Activated CD4-positive, alpha-beta memory T cell treated with anti-CD3 and anti-CD28 coated beads for 36 hours (primary cell): ENCODE measurements around the gene TOP3B. TPM values are rescaled to one million over a fixed set of nuclear protein-coding genes. Genes with fewer than 3 reads are reported as not detected.

Source experiments
- CTCF ChIA-PET: fragments of 350-600 bp; sonication (Branson Sonifier 250); formaldehyde crosslinking; loops from one replicate; lab custom pipeline; 2021; ENCODE audit warnings: antibody characterized with exemption, inconsistent platforms; lab: Charles Lee
- POLR2A ChIA-PET: fragments of 350-600 bp; sonication (Branson Sonifier 250); formaldehyde crosslinking; loops from one replicate; lab custom pipeline; 2021; ENCODE audit warnings: antibody characterized with exemption; lab: Charles Lee
- DNase-seq: peaks from one replicate; pipeline ENCODE4 v3.0.0-alpha.2; 2020
- H3K27ac Mint-ChIP-seq: one replicate; pipeline ENCODE4 v1.8.0; 2021; ENCODE audit warnings: mixed read lengths
- H3K27me3 Mint-ChIP-seq: one replicate; pipeline ENCODE4 v1.8.0; 2021; ENCODE audit warnings: mixed read lengths
- H3K36me3 Mint-ChIP-seq: one replicate; pipeline ENCODE4 v1.8.0; 2021; ENCODE audit warnings: mixed read lengths
- H3K4me1 Mint-ChIP-seq: one replicate; pipeline ENCODE4 v1.8.0; 2021; ENCODE audit warnings: low read depth, mixed read lengths
- H3K4me3 Mint-ChIP-seq: one replicate; pipeline ENCODE4 v1.8.0; 2021; ENCODE audit warnings: mild to moderate bottlenecking, mixed read lengths
- H3K9me3 Mint-ChIP-seq: one replicate; pipeline ENCODE4 v1.8.0; 2021; ENCODE audit warnings: mixed read lengths
- intact Hi-C: fragments of 100-400 bp; cut with micrococcal nuclease; formaldehyde crosslinking; loops from one replicate; pipeline ENCODE4 v1.15.1; 2023
- total RNA-seq, 2 experiments: library from RNA; stranded (reverse); gene quantifications; one replicate each; pipeline ENCODE4 v1.2.3, GENCODE V29; 2021

Gene TOP3B
- total RNA-seq, 2 experiments from 2014 or later, result 28.8 to 30.4 TPM

DNA sequence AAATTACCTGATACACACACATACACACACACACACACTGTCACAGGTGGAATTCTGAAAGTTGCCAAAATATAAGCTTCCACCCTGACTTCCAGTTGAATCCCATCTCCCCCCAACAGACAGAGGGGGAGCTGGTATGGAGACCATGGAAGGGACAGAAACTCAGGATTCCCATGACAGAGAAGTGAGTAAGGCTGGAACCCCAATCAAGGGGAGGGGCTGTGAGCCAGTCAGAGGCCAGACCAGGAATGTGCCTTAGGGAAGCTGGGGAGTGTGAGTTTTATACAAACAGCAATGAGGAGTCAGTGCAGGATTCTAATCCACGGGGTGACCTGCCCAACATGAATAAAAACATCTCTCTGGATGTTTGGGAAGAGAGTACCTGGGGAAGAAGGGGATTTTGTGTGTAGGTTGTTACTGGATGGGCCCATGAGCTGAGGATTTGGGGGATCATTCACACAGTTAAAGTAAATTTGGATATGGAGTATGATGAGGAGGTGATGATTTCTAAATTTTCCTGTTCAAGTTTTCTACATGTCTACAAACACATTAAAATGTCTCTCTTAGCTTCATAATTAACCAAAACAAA lies 38.7 kb upstream of the TOP3B start:
- POLR2A ChIA-PET, result no interaction called here

GRCh38 chr22:22020425-22020852 lies 37.9 kb upstream of the TOP3B start:
- CTCF ChIA-PET, result no interaction called here
- Mint-ChIP-seq H3K27ac (no peak overlapping the region), H3K27me3 (peaks cover 4% of the 10 kb centered on the region), H3K4me1 (no peaks in the 10 kb centered on the region), H3K4me3 (no peak overlapping the region), H3K9me3 (no peaks in the 10 kb centered on the region), H3K36me3 (no peaks in the 10 kb centered on the region)
- no peak for DNase-seq
- POLR2A ChIA-PET, result no interaction called here
- intact Hi-C loops, result no loop called here

More for the DNA sequence above, 38.7 kb upstream of the TOP3B start:
- intact Hi-C loops, result no loop called here
- no peaks in the 10 kb centered on the region for H3K9me3 Mint-ChIP-seq
- H3K36me3 Mint-ChIP-seq, result no peaks in the 10 kb centered on the region
- no peak overlapping the region for H3K4me3 Mint-ChIP-seq
- CTCF ChIA-PET, result no interaction called here
- H3K4me1 Mint-ChIP-seq, result no peaks in the 10 kb centered on the region
- H3K27me3 Mint-ChIP-seq, result peaks cover 4% of the 10 kb centered on the region
- DNase-seq, result no peak
- H3K27ac Mint-ChIP-seq, result no peak overlapping the region

DNA sequence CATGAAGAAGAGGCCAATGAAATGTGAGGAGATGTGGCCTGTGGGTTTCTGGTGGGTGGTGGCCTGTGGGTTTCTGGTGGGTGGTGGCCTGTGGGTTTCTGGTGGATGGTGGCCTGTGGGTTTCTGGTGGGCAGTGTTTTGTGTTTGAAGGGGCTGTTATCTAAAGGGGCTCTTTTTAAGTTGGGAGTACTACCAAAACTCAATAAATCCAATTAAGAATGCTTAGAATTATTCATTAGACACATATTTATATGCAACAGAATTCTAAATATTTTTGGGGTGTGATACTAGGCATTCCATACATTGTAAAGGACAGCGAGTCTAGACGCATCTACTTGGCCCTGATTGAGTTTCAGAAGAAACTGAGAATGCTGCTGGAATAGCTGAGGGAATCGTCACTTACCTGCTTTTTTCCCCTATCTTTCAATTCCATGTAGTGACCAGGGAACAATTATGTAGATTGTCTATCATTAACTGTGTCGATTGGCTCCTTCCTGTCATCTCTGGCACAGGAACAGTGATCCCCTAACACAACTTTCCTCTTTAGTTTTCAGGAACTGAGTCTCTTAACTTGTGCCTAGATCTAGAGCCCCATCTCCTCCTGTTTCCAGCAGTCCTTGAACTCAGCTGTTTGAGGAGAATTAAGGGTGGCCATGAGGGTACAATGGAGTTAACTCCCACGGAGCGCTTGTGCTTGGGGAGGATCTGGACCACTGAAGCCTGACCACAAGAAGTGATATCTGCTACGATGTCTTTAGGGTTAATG lies 37.3 kb upstream of the TOP3B start:
- intact Hi-C loops, result no loop called here
- no peak overlapping the region for H3K27ac Mint-ChIP-seq
- H3K4me1 Mint-ChIP-seq, result no peaks in the 10 kb centered on the region
- H3K27me3 Mint-ChIP-seq, result peaks cover 4% of the 10 kb centered on the region
- no peak for DNase-seq
- H3K4me3 Mint-ChIP-seq, result no peak overlapping the region
- no peaks in the 10 kb centered on the region for H3K9me3 Mint-ChIP-seq
- POLR2A ChIA-PET, result no interaction called here
- no peaks in the 10 kb centered on the region for H3K36me3 Mint-ChIP-seq
- CTCF ChIA-PET, result no interaction called here

- intact Hi-C loops, result no loop called here
Measured at GRCh38 chr22:22018825-22019658, 36.5 kb upstream of the TOP3B start.

DNA sequence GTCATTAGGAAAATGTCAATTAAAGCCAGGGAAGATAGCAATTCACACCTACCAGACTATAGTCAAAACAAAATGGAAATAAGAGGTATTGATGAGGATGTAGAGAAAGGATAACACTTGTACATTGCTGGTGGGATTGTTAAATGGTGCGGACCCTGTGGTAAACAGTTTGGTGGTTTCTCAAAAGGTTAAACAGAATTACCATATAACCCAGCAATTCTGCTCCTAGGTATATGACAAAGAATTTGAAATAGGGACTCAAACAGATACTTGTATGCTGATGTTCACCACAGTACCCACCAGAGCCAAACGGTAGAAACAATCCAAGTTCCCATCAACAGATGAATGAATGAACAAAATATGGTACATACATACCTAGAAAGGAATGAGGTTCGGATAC lies 33.0 kb upstream of the TOP3B start:
- ChIA-PET CTCF (no interaction called here), POLR2A (no interaction called here)
- no peak for DNase-seq
- H3K27ac Mint-ChIP-seq, result no peak overlapping the region
- H3K36me3 Mint-ChIP-seq, result no peaks in the 10 kb centered on the region
- H3K4me3 Mint-ChIP-seq, result no peak overlapping the region
- peaks cover 7% of the 10 kb centered on the region for H3K27me3 Mint-ChIP-seq
- H3K9me3 Mint-ChIP-seq, result no peaks in the 10 kb centered on the region
- intact Hi-C loops, result no loop called here
- no peaks in the 10 kb centered on the region for H3K4me1 Mint-ChIP-seq

More at GRCh38 chr22:22018825-22019658, 36.5 kb upstream of the TOP3B start:
- no peaks in the 10 kb centered on the region for H3K36me3 Mint-ChIP-seq
- H3K9me3 Mint-ChIP-seq, result no peaks in the 10 kb centered on the region
- DNase-seq, result no peak
- no peak overlapping the region for H3K4me3 Mint-ChIP-seq
- CTCF ChIA-PET, result no interaction called here
- H3K27me3 Mint-ChIP-seq, result peaks cover 4% of the 10 kb centered on the region
- no peaks in the 10 kb centered on the region for H3K4me1 Mint-ChIP-seq
- POLR2A ChIA-PET, result no interaction called here
- no peak overlapping the region for H3K27ac Mint-ChIP-seq

GRCh38 chr22:22014285-22014659 lies 31.7 kb upstream of the TOP3B start:
- ChIA-PET CTCF (no interaction called here), POLR2A (no interaction called here)
- Mint-ChIP-seq H3K36me3 (no peaks in the 10 kb centered on the region), H3K4me3 (no peak overlapping the region), H3K27ac (no peak overlapping the region), H3K27me3 (peaks cover 12% of the 10 kb centered on the region), H3K4me1 (no peaks in the 10 kb centered on the region), H3K9me3 (no peaks in the 10 kb centered on the region)
- DNase-seq, result no peak
- intact Hi-C loops, result no loop called here

GRCh38 chr22:22013559-22014284 lies 31.1 kb upstream of the TOP3B start:
- DNase-seq, result no peak
- no peak overlapping the region for H3K27ac Mint-ChIP-seq
- intact Hi-C loops, result no loop called here
- no peaks in the 10 kb centered on the region for H3K4me1 Mint-ChIP-seq
- POLR2A ChIA-PET, result no interaction called here
- CTCF ChIA-PET, result no interaction called here
- H3K27me3 Mint-ChIP-seq, result peaks cover 14% of the 10 kb centered on the region
- H3K4me3 Mint-ChIP-seq, result no peak overlapping the region
- no peaks in the 10 kb centered on the region for H3K9me3 Mint-ChIP-seq
- H3K36me3 Mint-ChIP-seq, result no peaks in the 10 kb centered on the region

DNA sequence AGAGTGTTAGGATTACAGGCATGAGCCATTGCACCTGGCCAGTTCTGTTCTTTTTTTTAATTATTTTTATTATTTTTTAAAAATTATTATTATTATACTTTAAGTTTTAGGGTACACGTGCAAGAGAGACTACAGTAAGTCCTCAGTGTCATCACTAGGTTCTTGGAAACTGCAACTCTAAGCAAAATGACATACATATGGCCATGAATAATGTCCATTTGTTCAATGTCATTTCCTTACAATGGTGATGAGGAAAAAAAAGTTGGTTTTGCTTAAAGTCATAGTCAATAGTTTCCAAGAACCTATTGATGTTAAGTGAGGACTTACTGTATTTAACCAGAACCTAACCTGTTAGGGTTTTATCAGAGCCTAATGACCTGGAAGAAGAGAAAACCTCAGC lies 29.4 kb upstream of the TOP3B start:
- H3K36me3 Mint-ChIP-seq, result no peaks in the 10 kb centered on the region
- peaks cover 12% of the 10 kb centered on the region for H3K27me3 Mint-ChIP-seq
- ChIA-PET POLR2A (no interaction called here), CTCF (interaction anchor here (0.6 kb wide), 1 partner anchor 44 kb away, joined by 3 read pairs; no protein-coding TSS in a partner anchor)
- no peak overlapping the region for H3K4me3 Mint-ChIP-seq
- H3K27ac Mint-ChIP-seq, result no peak overlapping the region
- H3K9me3 Mint-ChIP-seq, result no peaks in the 10 kb centered on the region
- H3K4me1 Mint-ChIP-seq, result no peaks in the 10 kb centered on the region
- intact Hi-C loops, result no loop called here
- no peak for DNase-seq

- no peak for DNase-seq
- Mint-ChIP-seq H3K27ac (no peak overlapping the region), H3K4me3 (no peak overlapping the region), H3K27me3 (peaks cover 12% of the 10 kb centered on the region), H3K36me3 (no peaks in the 10 kb centered on the region), H3K4me1 (no peaks in the 10 kb centered on the region), H3K9me3 (no peaks in the 10 kb centered on the region)
- ChIA-PET POLR2A (no interaction called here), CTCF (no interaction called here)
- intact Hi-C loops, result no loop called here
Measured at GRCh38 chr22:22010358-22010757, 27.8 kb upstream of the TOP3B start.

DNA sequence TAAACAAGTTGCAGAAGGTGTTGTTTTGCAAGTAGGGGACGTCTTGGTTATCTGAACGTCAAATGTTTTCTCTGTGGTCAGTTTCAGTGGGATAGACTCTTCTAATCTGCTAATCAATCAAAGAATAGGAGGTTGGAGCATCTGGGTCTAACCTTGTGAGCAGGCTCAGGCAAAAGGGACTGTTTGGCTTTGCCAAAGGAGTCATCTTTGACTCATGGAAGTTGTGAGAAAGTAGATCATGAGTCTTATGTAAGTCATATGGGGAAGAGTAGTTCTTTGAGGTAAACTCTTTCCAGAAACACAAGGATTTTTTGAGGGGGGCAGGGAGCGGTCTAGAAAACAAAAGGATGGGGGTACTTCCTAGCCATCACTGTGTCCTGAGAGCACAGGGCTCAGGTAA lies 27.1 kb upstream of the TOP3B start:
- Mint-ChIP-seq H3K9me3 (no peaks in the 10 kb centered on the region), H3K36me3 (no peaks in the 10 kb centered on the region), H3K27ac (no peak overlapping the region), H3K27me3 (peaks cover 12% of the 10 kb centered on the region), H3K4me3 (no peak overlapping the region), H3K4me1 (no peaks in the 10 kb centered on the region)
- CTCF ChIA-PET, result interaction anchor here (1.1 kb wide), 1 partner anchor 37 kb away, joined by 3 read pairs; no protein-coding TSS in a partner anchor
- DNase-seq, result no peak
- intact Hi-C loops, result no loop called here
- POLR2A ChIA-PET, result no interaction called here

GRCh38 chr22:22006596-22006990 lies 24.0 kb upstream of the TOP3B start:
- no peak for DNase-seq
- no peak overlapping the region for H3K27ac Mint-ChIP-seq
- intact Hi-C loops, result no loop called here
- no peaks in the 10 kb centered on the region for H3K4me1 Mint-ChIP-seq
- ChIA-PET POLR2A (no interaction called here), CTCF (no interaction called here)
- no peaks in the 10 kb centered on the region for H3K36me3 Mint-ChIP-seq
- no peak overlapping the region for H3K4me3 Mint-ChIP-seq
- H3K27me3 Mint-ChIP-seq, result peaks cover 10% of the 10 kb centered on the region
- H3K9me3 Mint-ChIP-seq, result no peaks in the 10 kb centered on the region
